Measurements from ENCODE around the gene JOSD1. TPM values are rescaled to one million over a fixed set of nuclear protein-coding genes. Genes with fewer than 3 reads are reported as not detected.

JOSD1 gene
- total RNA-seq, 4 donors from 2014 or later = 49.4 to 76.9 (median 59.4) TPM

DNA sequence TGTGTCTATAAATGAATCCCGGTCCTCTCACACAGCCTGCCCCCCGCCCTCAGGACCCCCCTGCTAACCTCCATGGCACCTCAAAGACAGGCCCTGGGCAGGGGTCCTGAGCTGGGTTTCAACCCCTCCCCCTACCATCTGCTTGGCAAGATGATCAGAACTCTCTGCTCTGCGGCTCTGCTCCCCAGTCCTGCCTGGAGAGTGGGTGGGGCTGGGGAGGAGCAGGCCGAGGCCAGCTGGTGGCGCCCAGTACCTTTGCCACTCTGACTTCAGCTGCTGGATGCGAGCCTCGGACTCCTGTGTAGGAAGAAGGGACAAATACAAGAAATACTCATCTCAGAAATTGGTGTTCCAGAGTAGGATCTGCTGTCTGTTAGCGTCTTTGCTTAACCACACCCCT lies 40.0 kb upstream of the JOSD1 start:
- WGBS = 100% methylated on average over 1 of the region's 8 CpGs
- TF ChIP-seq POLR2AphosphoS5 (IDR thresholded peaks at IDR 0.05) = no peak
- no peak for TF ChIP-seq POLR2A (IDR thresholded peaks at IDR 0.05; ENCODE audit: low read depth)
- TF ChIP-seq, protein P1, sequence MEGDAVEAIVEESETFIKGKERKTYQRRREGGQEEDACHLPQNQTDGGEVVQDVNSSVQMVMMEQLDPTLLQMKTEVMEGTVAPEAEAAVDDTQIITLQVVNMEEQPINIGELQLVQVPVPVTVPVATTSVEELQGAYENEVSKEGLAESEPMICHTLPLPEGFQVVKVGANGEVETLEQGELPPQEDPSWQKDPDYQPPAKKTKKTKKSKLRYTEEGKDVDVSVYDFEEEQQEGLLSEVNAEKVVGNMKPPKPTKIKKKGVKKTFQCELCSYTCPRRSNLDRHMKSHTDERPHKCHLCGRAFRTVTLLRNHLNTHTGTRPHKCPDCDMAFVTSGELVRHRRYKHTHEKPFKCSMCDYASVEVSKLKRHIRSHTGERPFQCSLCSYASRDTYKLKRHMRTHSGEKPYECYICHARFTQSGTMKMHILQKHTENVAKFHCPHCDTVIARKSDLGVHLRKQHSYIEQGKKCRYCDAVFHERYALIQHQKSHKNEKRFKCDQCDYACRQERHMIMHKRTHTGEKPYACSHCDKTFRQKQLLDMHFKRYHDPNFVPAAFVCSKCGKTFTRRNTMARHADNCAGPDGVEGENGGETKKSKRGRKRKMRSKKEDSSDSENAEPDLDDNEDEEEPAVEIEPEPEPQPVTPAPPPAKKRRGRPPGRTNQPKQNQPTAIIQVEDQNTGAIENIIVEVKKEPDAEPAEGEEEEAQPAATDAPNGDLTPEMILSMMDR (IDR thresholded peaks at IDR 0.05) = no peak
- no peak for TF ChIP-seq EP300 (IDR thresholded peaks at IDR 0.05)
- intact Hi-C loops (cut with DNase I) = no loop called here
- peak overlapping the region in 2 of 4 donors; percentile 5 to 27 for H3K27ac ChIP-seq (replicated peaks in 1 of 4)
- no peaks in the 10 kb centered on the region for H3K9me3 ChIP-seq
- no peaks in the 10 kb centered on the region for H3K27me3 ChIP-seq
- H3K4me1 ChIP-seq = peaks cover 0 to 7% (median 5%) of the 10 kb centered on the region in 4 donors
- H3K36me3 ChIP-seq = peaks cover 100% of the 10 kb centered on the region in 4 donors
- no peak for DNase-seq (ENCODE audit: extremely low spot score)
- H3K4me3 ChIP-seq = no peak overlapping the region

DNA sequence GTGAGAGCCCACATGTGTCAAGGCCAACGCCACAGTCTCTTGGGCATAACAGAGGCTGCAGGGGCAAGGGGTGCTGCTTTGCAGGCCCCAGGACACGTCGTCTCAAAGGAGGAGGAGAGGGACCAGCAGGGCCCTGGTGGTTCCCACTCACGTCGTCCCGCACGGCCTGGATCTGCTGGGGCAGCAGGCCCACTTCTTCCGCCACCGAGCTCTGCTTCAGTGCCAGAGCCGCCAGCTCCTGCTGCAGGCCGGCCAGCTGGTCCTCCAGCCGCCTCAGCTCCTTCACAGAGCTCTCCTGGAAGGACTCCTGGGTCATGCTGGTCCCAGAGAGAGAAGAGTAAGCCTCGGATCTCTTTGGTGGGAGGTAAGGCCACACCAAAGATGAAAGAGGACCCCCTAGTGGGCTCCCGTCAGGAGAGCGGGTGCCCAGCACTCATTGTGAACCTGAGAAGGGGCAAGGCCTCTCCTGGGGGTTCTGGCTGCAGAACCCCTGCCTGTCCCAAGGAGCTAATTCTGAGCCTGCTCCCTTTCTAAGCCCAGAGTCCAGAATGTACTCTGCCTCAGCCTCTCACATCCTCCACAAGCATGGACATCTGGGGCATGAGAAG lies 39.5 kb upstream of the JOSD1 start:
- H3K4me3 ChIP-seq = no peak overlapping the region
- peaks cover 0 to 12% (median 10%) of the 10 kb centered on the region in 4 donors for H3K4me1 ChIP-seq
- no peak for DNase-seq (ENCODE audit: extremely low spot score)
- intact Hi-C loops (cut with DNase I) = no loop called here
- no peaks in the 10 kb centered on the region for H3K27me3 ChIP-seq
- H3K27ac ChIP-seq (replicated peaks in 1 of 4) = peak overlapping the region in 1 of 4 donors; percentile 5
- H3K36me3 ChIP-seq = peaks cover 99 to 100% (median 100%) of the 10 kb centered on the region in 4 donors
- WGBS = 89% methylated on average over 15 of the region's 15 CpGs
- TF ChIP-seq POLR2A (IDR thresholded peaks at IDR 0.05; ENCODE audit: low read depth) (no peak), POLR2AphosphoS5 (IDR thresholded peaks at IDR 0.05) (no peak), EP300 (IDR thresholded peaks at IDR 0.05) (no peak)
- TF ChIP-seq, protein P1 (IDR thresholded peaks at IDR 0.05) = no peak
- H3K9me3 ChIP-seq = no peaks in the 10 kb centered on the region

DNA sequence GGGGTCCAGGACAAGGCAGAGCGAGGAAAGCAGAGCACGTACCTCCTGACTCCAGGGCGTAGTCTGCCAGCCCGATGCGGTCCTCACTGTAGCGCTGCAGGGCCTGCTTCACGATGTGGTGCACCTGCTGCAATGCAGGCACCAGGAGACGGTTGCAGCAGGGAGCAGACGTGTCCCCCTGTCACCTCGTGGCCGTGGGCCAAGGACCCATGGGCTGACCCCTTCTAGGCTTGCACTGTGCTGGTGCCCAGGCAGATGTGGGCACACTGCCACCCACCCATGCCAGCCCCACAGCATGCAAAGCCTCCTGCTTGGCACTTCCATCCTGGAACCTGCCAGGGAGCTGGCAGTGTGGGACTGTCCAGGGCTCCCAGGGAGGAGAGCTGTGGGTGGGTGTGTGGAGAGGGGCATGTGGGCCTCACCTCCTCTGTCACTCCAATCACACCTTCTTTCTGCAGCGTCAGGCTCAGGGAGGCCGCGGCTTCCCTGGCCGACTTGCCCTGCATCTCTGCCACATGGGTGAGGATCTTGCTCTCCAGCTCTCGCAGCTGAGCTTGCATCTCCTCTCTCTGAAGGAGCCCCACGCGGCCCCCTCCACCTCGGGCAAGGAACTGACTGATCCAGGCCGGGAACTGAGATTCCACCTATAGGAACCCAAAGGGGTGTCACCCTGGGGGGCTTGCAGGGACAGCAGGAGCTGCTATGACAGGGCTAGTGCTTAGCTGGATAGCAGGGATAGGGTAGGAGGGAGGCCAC lies 38.7 kb upstream of the JOSD1 start:
- DNase-seq (ENCODE audit: extremely low spot score) = no peak
- Histone ChIP-seq H3K9me3 (no peaks in the 10 kb centered on the region), H3K36me3 (peaks cover 96 to 100% (median 100%) of the 10 kb centered on the region in 4 donors), H3K4me3 (no peak overlapping the region), H3K4me1 (peaks cover 4 to 19% (median 18%) of the 10 kb centered on the region in 4 donors), H3K27ac (replicated peaks in 1 of 4) (peak overlapping the region in 1 of 4 donors; percentile 86), H3K27me3 (no peaks in the 10 kb centered on the region)
- peak in 1 of 2 donors; percentile 4 for TF ChIP-seq POLR2AphosphoS5 (IDR thresholded peaks at IDR 0.05)
- no peak for TF ChIP-seq EP300 (IDR thresholded peaks at IDR 0.05)
- TF ChIP-seq, protein P1 (IDR thresholded peaks at IDR 0.05) = no peak
- intact Hi-C loops (cut with DNase I) = no loop called here
- WGBS = 97% methylated on average over 12 of the region's 20 CpGs

DNA sequence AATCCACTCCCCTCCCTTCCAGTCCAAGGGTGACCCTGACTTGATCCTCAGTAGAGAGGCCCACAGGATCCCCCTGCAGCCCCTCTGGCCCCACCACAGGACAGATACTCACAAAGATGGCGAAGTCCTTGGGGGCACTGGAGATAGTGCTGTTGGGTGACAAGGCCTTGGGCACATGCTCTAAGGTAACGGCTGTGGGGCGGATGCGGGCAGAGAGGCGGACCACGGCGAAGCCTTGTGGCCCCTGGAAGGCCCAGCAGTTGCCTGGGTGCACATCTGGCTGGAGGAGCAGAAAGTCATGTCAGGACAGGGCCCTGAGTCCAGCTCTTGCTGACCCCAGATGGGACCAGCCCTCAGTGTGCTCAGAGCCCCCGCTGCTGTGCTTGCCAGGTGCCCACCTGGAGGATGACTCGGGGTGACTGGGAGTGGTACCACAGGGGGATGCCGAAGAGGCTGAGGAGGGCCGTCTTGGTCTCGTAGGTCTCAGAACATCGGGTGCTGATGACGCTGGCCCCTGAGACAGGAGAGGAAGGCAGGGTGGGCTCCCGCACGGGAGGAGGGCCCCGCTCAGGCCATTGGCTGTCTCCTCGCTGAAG lies 37.8 kb upstream of the JOSD1 start:
- Histone ChIP-seq H3K27me3 (no peaks in the 10 kb centered on the region), H3K4me1 (peaks cover 13 to 28% (median 27%) of the 10 kb centered on the region in 4 donors), H3K9me3 (no peaks in the 10 kb centered on the region), H3K4me3 (no peak overlapping the region), H3K27ac (replicated peaks in 1 of 4) (peak overlapping the region in 3 of 4 donors; percentile 18 to 86 (median 48)), H3K36me3 (peaks cover 87 to 97% (median 92%) of the 10 kb centered on the region in 4 donors)
- no peak for DNase-seq (ENCODE audit: extremely low spot score)
- intact Hi-C loops (cut with DNase I) = no loop called here
- WGBS = 91% methylated on average over 16 of the region's 18 CpGs
- TF ChIP-seq, protein P1 (IDR thresholded peaks at IDR 0.05) = no peak
- no peak for TF ChIP-seq EP300 (IDR thresholded peaks at IDR 0.05)
- TF ChIP-seq POLR2AphosphoS5 (IDR thresholded peaks at IDR 0.05) = no peak
- no peak for TF ChIP-seq POLR2A (IDR thresholded peaks at IDR 0.05; ENCODE audit: low read depth)

Measured in esophagus muscularis mucosa (tissue), 4 donors.